ENCODE measurements around the gene CHRNA7.
"Not testable (repeated sequence)": the region's sequence is repeated elsewhere in the genome, so short reads cannot be mapped to it uniquely, and the experiment has no call there.

The CHRNA7 gene

DNA sequence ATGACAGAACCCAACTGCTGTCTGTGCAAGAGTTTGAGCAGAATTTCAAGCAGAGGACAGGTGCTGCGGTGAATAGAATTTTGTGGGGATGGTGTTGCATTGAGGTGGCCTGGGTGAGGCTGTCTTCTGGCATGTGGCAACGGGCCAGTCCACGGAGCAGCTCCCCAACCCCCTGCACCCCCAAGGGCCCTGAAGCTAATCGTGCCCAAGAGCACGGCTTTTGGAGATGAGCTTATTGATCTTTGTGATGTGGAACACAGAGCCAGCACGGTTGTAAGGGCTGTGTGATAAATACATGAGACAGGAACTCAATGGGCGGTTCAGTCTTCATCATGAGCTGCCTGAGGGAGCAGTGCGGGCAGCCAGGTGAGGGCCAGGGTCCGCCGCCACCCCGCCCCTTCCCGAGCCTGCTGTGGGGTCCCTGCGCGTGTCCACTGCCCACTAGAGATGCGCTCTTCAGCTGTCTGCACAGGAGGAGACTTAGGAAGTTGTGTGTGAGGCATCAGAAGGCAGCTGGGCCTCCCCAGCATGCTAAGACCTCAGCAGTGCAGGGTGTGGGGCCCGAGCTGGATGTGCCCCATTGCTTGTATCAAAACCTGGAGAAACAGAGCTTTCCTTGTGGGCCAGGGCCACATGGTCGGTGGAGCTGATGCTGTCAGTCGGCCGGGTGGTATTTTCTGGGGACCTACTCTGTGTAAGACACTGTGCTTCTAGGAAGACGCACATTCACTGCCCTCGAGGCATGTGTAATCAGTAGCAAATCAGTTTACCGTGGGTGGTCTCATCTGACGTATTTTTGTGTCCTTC is 90.5 kb downstream of the CHRNA7 start:
- no peak for DNase-seq
- Mint-ChIP-seq H3K36me3 (no peaks in the 10 kb centered on the region), H3K27ac (no peak overlapping the region), H3K4me3 (no peak overlapping the region), H3K27me3 (peaks cover 4% of the 10 kb centered on the region), H3K4me1 (no peaks in the 10 kb centered on the region), H3K9me3 (no peaks in the 10 kb centered on the region)
- CTCF ChIA-PET: no interaction called here

DNA sequence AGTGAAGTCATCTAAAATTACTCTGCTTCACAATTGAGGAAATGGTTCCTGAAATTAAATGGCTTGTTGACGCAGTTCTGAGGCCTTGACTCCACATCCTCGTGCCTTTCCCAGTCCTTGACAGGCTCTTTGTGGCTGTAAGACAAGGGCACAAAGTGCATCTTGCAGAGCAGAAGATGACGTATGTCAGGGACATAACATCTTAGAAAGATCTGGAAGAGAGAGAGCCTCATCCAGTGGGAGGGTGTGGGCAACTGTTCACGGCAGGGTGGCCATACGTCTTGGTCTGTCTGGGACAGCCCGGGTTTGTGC is 91.0 kb downstream of the CHRNA7 start:
- H3K36me3 Mint-ChIP-seq: no peaks in the 10 kb centered on the region
- CTCF ChIA-PET: no interaction called here
- no peaks in the 10 kb centered on the region for H3K9me3 Mint-ChIP-seq
- H3K4me3 Mint-ChIP-seq: no peak overlapping the region
- DNase-seq: no peak
- H3K27ac Mint-ChIP-seq: no peak overlapping the region
- peaks cover 4% of the 10 kb centered on the region for H3K27me3 Mint-ChIP-seq
- H3K4me1 Mint-ChIP-seq: no peaks in the 10 kb centered on the region

DNA sequence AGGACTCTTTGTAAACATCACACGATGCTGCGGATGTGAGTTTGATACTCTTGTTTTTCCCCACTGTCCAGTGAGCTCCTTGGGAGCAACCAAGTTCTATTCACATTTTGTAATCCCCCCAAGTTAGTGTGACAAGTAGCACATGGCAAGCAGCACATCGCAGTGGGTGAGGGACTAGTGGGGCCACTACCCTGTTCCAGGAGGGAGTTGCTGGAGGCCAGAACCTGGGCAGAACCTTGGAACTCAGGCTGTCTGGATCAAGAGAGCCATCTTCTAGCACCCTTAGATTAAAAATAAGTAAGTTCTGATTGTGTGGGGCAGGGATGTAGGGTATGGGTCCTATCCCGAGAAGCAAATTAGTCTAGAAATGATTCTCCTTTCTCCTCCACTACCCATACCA is 91.7 kb downstream of the CHRNA7 start:
- Mint-ChIP-seq H3K4me1 (no peaks in the 10 kb centered on the region), H3K27me3 (peaks cover 4% of the 10 kb centered on the region), H3K36me3 (no peaks in the 10 kb centered on the region), H3K27ac (no peak overlapping the region), H3K4me3 (no peak overlapping the region), H3K9me3 (no peaks in the 10 kb centered on the region)
- DNase-seq: no peak
- CTCF ChIA-PET: no interaction called here

DNA sequence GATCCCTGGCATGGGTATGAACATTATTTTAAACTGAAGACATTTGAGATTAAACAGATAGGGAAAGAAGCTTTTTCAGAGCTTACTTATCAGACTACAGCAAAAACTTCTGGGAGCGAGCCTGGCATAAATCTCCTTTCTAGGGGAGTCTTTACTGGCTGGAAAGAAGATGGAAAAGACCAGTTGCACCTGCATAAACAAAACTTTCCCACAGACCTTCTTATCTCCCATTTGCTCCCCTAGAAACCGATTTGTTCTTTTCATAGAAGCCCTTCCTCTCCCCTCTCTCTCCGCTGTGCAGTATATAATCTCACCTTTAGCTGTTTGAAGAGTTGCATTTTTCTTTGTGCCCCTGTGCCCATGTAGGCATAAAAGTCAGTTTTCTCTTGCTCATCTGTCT is 93.2 kb downstream of the CHRNA7 start:
- Mint-ChIP-seq H3K4me1 (no peaks in the 10 kb centered on the region), H3K4me3 (no peak overlapping the region), H3K27ac (no peak overlapping the region), H3K9me3 (no peaks in the 10 kb centered on the region), H3K36me3 (no peaks in the 10 kb centered on the region), H3K27me3 (peaks cover 4% of the 10 kb centered on the region)
- no peak for DNase-seq
- CTCF ChIA-PET: no interaction called here

DNA sequence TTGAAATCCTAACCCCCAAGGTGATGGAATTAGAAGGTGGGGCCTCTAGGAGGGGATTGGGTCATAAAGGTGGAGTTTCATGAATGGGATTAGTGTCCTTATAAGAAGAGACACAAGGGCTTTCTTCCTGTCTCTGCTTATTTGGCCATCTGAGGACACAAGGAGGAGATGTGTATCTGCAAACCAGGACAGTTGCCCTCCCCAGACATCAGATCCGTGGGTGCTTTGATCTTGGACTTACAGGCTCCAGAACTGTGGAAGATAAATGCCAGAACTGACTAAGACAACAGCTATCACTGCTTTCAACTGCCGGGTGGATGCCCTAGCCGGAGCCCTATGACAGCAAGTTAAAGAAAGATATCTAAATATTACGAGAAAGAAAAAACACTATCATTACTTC is 94.4 kb downstream of the CHRNA7 start:
- CTCF ChIA-PET: no interaction called here
- H3K9me3 Mint-ChIP-seq: no peaks in the 10 kb centered on the region
- no peaks in the 10 kb centered on the region for H3K4me1 Mint-ChIP-seq

DNA sequence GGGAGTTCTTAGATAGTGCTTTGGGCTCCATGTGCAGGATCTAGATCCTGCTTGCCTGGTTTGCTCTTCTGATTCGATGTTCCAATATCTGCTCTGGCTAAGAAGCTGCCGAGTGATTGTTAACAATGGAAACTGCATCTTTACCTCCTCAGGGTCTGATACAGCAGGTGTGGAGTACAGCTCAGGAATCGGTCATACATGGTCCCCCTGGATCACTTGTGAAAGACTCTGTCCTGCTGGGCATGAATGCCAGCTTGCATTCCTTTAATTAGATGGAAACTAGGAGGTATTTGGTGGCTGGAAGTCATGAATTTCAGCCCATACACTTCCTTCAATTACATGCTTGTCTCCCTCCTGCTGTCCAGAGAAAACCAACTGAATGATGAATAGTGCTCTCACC is 95.3 kb downstream of the CHRNA7 start:
- no peaks in the 10 kb centered on the region for H3K9me3 Mint-ChIP-seq
- DNase-seq: no peak
- CTCF ChIA-PET: no interaction called here
- no peak overlapping the region for H3K27ac Mint-ChIP-seq
- H3K27me3 Mint-ChIP-seq: peaks cover 4% of the 10 kb centered on the region
- no peaks in the 10 kb centered on the region for H3K36me3 Mint-ChIP-seq
- no peak overlapping the region for H3K4me3 Mint-ChIP-seq
- H3K4me1 Mint-ChIP-seq: no peaks in the 10 kb centered on the region

More for the DNA sequence above, 94.4 kb downstream of the CHRNA7 start:
- Mint-ChIP-seq H3K27ac (no peak overlapping the region), H3K36me3 (no peaks in the 10 kb centered on the region), H3K4me3 (no peak overlapping the region), H3K27me3 (peaks cover 4% of the 10 kb centered on the region)
- DNase-seq: no peak

DNA sequence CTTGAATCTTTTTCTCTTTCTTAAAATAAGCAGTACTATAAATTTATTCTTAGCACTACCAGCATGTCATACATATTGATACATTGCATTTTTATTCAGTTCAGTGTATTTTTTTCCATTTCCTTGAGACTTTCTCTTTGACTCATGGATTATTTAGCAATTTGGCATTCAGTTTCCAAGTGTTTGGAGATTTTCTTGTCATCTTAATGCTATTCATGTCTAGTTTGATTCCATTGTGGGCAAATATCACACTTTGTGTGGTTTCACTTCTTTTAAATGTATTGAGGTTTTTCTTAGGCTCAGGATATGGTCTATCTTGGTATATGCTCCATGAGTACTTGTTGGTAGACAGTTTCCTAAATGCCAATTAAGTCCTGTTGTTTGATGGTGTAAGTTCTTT is 99.5 kb downstream of the CHRNA7 start:
- no peak for DNase-seq
- Mint-ChIP-seq H3K9me3 (no peaks in the 10 kb centered on the region), H3K4me1 (no peaks in the 10 kb centered on the region), H3K4me3 (no peak overlapping the region), H3K27ac (no peak overlapping the region), H3K36me3 (no peaks in the 10 kb centered on the region), H3K27me3 (peaks cover 4% of the 10 kb centered on the region)
- CTCF ChIA-PET: no interaction called here

DNA sequence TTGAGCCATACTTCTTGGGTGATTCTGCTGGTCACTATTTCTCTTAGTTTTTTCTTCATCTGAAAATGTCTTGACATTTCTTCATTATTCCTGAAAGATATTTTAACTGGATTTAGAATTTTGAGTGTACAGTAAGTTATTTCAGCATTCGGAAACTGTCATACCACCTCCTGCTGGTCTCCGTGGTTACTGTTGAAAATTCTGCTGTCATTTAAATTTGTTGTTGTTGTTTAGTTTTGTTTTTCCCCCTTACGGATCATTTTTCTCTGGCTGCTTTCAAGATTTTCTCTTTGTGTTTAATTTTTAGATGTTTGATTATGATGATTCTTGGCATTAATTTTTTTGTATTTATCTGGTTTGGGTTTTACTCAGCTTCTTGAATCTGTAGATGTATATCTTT is 100.5 kb downstream of the CHRNA7 start:
- Mint-ChIP-seq H3K4me1 (no peaks in the 10 kb centered on the region), H3K9me3 (no peaks in the 10 kb centered on the region)

DNA sequence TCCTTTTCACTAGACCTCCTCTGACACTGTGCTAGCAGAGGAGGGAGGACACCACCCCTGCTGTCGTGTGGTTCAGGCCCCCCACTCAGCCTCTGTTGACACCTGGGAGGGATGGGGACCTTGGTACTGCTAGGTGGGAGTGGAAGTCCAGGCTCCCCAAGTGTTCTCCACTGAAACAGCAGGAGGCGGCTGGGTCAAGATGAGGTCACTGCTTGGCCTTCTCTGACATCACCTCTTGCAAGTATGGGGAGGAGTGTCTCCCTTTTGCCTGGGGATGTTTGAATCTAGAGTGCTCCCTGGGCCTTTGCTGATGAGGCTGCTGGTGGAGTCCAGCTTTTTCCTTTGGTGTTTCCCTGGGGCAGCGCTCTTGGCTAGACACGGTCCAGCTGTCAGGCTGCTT is 101.5 kb downstream of the CHRNA7 start:
- Mint-ChIP-seq H3K4me3 (no peak overlapping the region), H3K27ac (no peak overlapping the region), H3K9me3 (no peaks in the 10 kb centered on the region), H3K27me3 (no peaks in the 10 kb centered on the region), H3K36me3 (no peaks in the 10 kb centered on the region), H3K4me1 (no peaks in the 10 kb centered on the region)
- CTCF ChIA-PET: no interaction called here
- DNase-seq: no peak

More for the DNA sequence above, 100.5 kb downstream of the CHRNA7 start:
- CTCF ChIA-PET: no interaction called here
- no peak overlapping the region for H3K4me3 Mint-ChIP-seq
- no peaks in the 10 kb centered on the region for H3K27me3 Mint-ChIP-seq
- H3K27ac Mint-ChIP-seq: no peak overlapping the region
- no peaks in the 10 kb centered on the region for H3K36me3 Mint-ChIP-seq
- DNase-seq: no peak

DNA sequence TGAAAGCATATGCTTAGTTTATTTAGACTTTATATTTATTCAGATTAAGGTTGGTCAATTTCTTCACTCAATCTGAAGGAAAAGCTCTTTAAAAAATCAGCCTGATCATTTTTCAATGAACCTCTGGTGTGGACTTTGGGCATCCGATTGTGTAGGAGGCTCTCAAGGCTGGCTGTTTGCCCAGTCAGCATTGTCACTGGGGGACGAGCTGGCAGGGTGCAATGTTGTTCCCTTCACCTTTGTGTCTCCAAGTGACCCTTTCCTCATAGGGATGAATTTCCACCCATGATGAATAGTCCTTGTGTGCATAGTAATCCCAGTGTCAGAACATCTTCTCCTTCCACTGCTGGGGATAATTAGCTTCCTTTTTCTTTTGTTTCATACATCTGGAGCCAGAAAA is 102.5 kb downstream of the CHRNA7 start:
- Mint-ChIP-seq H3K9me3 (no peaks in the 10 kb centered on the region), H3K36me3 (no peaks in the 10 kb centered on the region), H3K4me3 (no peak overlapping the region), H3K4me1 (no peaks in the 10 kb centered on the region), H3K27me3 (no peaks in the 10 kb centered on the region), H3K27ac (no peak overlapping the region)
- DNase-seq: no peak
- CTCF ChIA-PET: no interaction called here

DNA sequence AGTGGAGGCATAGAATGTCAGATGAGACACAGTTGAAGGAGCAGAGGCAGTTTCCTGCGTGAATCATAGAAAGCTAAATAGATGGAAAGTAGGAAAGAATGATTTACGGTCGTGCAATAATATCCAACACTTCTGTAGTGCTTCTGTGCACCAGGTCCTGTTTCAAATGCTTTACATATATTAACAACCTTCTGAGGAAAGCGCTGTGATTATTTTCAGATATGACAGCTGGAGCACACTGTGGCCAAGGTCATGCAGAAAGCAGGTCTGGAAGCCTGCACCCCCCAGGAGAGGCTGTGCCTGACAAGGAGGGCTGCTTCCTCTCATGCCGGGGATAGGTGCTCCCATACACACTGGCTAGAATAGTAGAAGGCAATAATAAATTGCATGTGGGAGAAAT is 104.5 kb downstream of the CHRNA7 start:
- CTCF ChIA-PET: no interaction called here
- no peak overlapping the region for H3K27ac Mint-ChIP-seq
- no peak overlapping the region for H3K4me3 Mint-ChIP-seq
- H3K9me3 Mint-ChIP-seq: no peaks in the 10 kb centered on the region
- H3K36me3 Mint-ChIP-seq: no peaks in the 10 kb centered on the region
- H3K27me3 Mint-ChIP-seq: no peaks in the 10 kb centered on the region
- no peak for DNase-seq
- H3K4me1 Mint-ChIP-seq: no peaks in the 10 kb centered on the region

DNA sequence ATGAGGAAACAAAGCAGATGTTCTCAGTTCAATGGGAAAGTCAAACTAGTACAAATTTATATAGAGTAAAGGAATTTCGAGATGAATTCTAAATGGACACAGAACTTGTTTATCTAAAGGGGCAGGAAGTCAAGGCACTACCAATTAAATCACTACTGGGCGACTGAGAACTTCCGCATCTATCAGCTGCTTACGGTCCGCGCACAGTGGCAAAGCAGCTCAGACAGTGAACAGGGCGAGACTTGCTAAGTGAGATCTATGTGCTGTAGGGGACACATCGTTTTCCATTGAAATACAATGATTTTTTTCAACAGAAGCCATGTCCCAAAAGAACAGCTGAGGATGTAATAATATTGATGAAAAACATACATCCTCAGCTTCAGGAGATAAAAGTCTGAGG is 105.0 kb downstream of the CHRNA7 start:
- CTCF ChIA-PET: no interaction called here
- H3K27ac Mint-ChIP-seq: no peak overlapping the region
- H3K4me3 Mint-ChIP-seq: no peak overlapping the region
- H3K27me3 Mint-ChIP-seq: no peaks in the 10 kb centered on the region
- H3K36me3 Mint-ChIP-seq: no peaks in the 10 kb centered on the region
- H3K9me3 Mint-ChIP-seq: no peaks in the 10 kb centered on the region
- H3K4me1 Mint-ChIP-seq: no peaks in the 10 kb centered on the region
- no peak for DNase-seq

DNA sequence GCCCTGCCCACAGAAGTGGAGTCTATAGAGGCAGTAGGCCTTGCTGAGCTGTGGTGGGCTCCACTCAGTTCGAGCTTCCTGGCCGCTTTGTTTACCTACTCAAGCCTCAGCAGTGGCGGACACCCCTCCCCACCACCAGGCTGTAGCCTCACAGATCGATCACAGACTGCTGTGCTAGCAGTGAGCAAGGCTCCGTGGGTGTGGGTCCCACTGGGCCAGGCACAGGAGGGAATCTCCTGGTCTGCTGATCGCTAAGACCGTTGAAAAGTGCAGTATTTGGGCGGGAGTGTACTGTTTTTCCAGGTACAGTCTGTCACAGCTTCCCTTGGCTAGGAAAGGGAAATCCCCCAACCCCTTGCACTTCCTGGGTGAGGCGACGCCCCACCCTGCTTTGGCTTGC is 115.2 kb downstream of the CHRNA7 start:
- H3K36me3 Mint-ChIP-seq, H3K9me3 Mint-ChIP-seq, H3K4me1 Mint-ChIP-seq, DNase-seq, H3K27ac Mint-ChIP-seq, H3K4me3 Mint-ChIP-seq, H3K27me3 Mint-ChIP-seq, CTCF ChIA-PET: not testable (repeated sequence)

DNA sequence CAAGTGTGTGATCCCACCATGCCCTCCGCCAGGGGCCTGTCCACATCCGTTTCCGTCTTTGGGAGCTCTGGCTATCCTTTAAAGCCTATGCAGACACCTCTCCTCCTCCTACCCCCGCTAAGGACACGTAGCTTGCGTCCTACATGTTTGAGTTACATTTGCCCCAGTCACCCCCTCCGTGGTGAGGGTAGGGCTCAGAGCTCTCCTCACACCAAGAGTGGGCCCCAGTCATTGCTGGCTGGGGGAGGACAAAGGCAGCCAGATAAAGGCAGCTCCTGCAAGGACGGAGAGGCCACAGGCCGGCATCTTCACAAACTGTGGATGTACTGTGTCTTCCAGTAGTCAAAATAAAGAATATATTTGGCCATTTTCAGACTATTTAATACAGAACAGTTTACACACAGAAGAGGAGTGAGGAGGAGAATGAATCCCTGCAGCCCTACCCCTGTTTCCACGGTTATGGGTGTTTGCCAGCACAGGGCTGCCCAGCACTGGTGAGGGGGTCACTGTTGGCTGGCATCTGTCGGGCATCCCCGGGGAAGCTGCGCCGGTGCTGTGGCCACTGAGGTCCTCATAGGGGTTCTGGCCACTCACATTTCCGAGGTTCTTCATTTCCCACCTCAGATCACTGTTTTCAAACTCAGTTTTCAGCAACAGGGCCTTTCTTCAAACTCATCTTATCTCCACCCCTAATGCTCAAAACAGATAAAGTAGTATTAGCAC is 118.7 kb downstream of the CHRNA7 start:
- Mint-ChIP-seq H3K9me3 (no peaks in the 10 kb centered on the region), H3K4me1 (no peaks in the 10 kb centered on the region), H3K27me3 (peaks cover 10% of the 10 kb centered on the region), H3K4me3 (no peak overlapping the region), H3K36me3 (no peaks in the 10 kb centered on the region), H3K27ac (no peak overlapping the region)
- CTCF ChIA-PET: no interaction called here
- DNase-seq: no peak

DNA sequence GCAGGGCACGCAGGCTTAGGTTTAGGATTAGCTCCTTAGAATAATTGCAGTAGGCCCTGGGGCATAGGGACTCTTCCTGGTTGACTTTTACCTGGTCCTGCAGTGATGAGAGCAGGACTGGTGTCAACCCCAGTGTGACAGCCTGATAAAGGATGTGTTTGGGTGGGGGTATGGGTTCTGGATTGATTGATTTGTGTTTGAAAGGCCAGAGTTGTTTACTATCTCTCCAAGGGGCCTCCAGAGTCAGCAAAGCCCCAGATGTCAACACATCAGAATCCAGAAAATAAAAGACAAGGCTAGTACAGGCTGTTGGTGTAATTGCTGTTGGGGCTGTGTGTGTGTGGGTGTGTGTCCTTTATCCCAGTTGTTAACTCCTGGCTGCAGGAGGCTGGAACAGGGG is 122.3 kb downstream of the CHRNA7 start:
- no peaks in the 10 kb centered on the region for H3K4me1 Mint-ChIP-seq
- CTCF ChIA-PET: no interaction called here
- peaks cover 4% of the 10 kb centered on the region for H3K27me3 Mint-ChIP-seq
- H3K9me3 Mint-ChIP-seq: no peaks in the 10 kb centered on the region
- DNase-seq: no peak
- H3K36me3 Mint-ChIP-seq: no peaks in the 10 kb centered on the region
- no peak overlapping the region for H3K27ac Mint-ChIP-seq
- H3K4me3 Mint-ChIP-seq: no peak overlapping the region
